Liver (tissue), 3 donors: ENCODE data around the gene MAGEA4.

ENCODE experiments used
- FOXA1 ChIP-seq: IDR thresholded peaks from 2 replicates; pipeline ENCODE4 v1.6.1; 2016; ENCODE audit warnings: antibody characterized with exemption
- GABPA ChIP-seq, 2 donors: IDR thresholded peaks in 1 of 2; conservative IDR thresholded peaks in 1 of 2; 2 replicates each; pipeline ENCODE4 v1.6.1; 2016; ENCODE audit warnings: antibody characterized with exemption in 2 of 2, mild to moderate bottlenecking in 1 of 2, moderate library complexity in 1 of 2
- MAX ChIP-seq: IDR thresholded peaks from 2 replicates; pipeline ENCODE4 v1.6.1; 2016; ENCODE audit warnings: antibody characterized with exemption
- REST ChIP-seq: IDR thresholded peaks from 2 replicates; pipeline ENCODE4 v1.6.1; 2016; ENCODE audit warnings: antibody characterized with exemption, mild to moderate bottlenecking
- SP1 ChIP-seq: IDR thresholded peaks from 2 replicates; pipeline ENCODE4 v1.6.1; 2018; ENCODE audit warnings: antibody characterized with exemption, mild to moderate bottlenecking
- TAF1 ChIP-seq: conservative IDR thresholded peaks from 2 replicates; pipeline ENCODE4 v1.6.1; 2016; ENCODE audit warnings: antibody characterized with exemption, mild to moderate bottlenecking
- YY1 ChIP-seq: IDR thresholded peaks from 2 replicates; pipeline ENCODE4 v1.6.1; 2016; ENCODE audit warnings: antibody characterized with exemption, mild to moderate bottlenecking
- TF ChIP-seq, protein P1 (sequence below): fragments of 150-350 bp; IDR thresholded peaks from 2 replicates; pipeline ENCODE4 v1.5.1; 2017; ENCODE audit warnings: improper control_type of control experiment, low read depth, low read length; ENCODE audit not compliant: missing input control
- TF ChIP-seq, protein P2 (sequence below): IDR thresholded peaks from 2 replicates; pipeline ENCODE4 v1.6.1; 2016; ENCODE audit warnings: antibody characterized with exemption
- TF ChIP-seq, protein P3 (sequence below): IDR thresholded peaks from 2 replicates; pipeline ENCODE4 v1.6.1; 2016; ENCODE audit warnings: antibody characterized with exemption
- donor health status: healthy.
- donor health status: healthy.

GRCh38 chrX:151929126-151929525 is 16.4 kb downstream of the MAGEA4 start:
- TF ChIP-seq, protein P1, sequence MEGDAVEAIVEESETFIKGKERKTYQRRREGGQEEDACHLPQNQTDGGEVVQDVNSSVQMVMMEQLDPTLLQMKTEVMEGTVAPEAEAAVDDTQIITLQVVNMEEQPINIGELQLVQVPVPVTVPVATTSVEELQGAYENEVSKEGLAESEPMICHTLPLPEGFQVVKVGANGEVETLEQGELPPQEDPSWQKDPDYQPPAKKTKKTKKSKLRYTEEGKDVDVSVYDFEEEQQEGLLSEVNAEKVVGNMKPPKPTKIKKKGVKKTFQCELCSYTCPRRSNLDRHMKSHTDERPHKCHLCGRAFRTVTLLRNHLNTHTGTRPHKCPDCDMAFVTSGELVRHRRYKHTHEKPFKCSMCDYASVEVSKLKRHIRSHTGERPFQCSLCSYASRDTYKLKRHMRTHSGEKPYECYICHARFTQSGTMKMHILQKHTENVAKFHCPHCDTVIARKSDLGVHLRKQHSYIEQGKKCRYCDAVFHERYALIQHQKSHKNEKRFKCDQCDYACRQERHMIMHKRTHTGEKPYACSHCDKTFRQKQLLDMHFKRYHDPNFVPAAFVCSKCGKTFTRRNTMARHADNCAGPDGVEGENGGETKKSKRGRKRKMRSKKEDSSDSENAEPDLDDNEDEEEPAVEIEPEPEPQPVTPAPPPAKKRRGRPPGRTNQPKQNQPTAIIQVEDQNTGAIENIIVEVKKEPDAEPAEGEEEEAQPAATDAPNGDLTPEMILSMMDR, result no peak
- TF ChIP-seq, protein P2, sequence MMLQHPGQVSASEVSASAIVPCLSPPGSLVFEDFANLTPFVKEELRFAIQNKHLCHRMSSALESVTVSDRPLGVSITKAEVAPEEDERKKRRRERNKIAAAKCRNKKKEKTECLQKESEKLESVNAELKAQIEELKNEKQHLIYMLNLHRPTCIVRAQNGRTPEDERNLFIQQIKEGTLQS, result no peak
- TF ChIP-seq, protein P3, sequence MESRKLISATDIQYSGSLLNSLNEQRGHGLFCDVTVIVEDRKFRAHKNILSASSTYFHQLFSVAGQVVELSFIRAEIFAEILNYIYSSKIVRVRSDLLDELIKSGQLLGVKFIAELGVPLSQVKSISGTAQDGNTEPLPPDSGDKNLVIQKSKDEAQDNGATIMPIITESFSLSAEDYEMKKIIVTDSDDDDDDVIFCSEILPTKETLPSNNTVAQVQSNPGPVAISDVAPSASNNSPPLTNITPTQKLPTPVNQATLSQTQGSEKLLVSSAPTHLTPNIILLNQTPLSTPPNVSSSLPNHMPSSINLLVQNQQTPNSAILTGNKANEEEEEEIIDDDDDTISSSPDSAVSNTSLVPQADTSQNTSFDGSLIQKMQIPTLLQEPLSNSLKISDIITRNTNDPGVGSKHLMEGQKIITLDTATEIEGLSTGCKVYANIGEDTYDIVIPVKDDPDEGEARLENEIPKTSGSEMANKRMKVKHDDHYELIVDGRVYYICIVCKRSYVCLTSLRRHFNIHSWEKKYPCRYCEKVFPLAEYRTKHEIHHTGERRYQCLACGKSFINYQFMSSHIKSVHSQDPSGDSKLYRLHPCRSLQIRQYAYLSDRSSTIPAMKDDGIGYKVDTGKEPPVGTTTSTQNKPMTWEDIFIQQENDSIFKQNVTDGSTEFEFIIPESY, result no peak
- no peak for TF ChIP-seq SP1
- TF ChIP-seq MAX, result no peak
- no peak for TF ChIP-seq FOXA1
- no peak for TF ChIP-seq GABPA (IDR thresholded peaks at IDR 0.05 in 1 of 2, conservative IDR thresholded peaks at IDR 0.05 in 1 of 2)
- TF ChIP-seq TAF1, result no peak
- no peak for TF ChIP-seq REST
- no peak for TF ChIP-seq YY1
